OCI-LY7 (cell line): Measurements from ENCODE around the gene ZBTB20. TPM values are rescaled to one million over a fixed set of nuclear protein-coding genes. Genes with fewer than 3 reads are reported as not detected.

Experiments
- BruUV-seq: library from RNA; stranded (reverse); fragments of 400-500 nt; replicated peaks from 2 replicates; lab custom pipeline; 2021; lab: Mats Ljungman, UMichigan
- CTCF ChIA-PET: fragments of 300-600 bp; sonication (Branson Sonifier 250); formaldehyde crosslinking; loops from one replicate; lab custom pipeline; 2022; ENCODE audit warnings: antibody characterized with exemption; ENCODE audit not compliant: unreplicated experiment; lab: Charles Lee
- POLR2A ChIA-PET: fragments of 300-600 bp; sonication (Branson Sonifier 250); formaldehyde crosslinking; loops from one replicate; lab custom pipeline; 2022; ENCODE audit warnings: antibody characterized with exemption; lab: Charles Lee
- DNase-seq: peaks from one replicate; pipeline ENCODE4 v3.0.0-alpha.2; 2015; ENCODE audit warnings: low spot score
- H2AFZ ChIP-seq: fragments of 200-600 bp; sonication (generic), shearing (Covaris generic); 2 replicates; pipeline ENCODE4 v1.6.1; 2014; ENCODE audit warnings: mild to moderate bottlenecking, antibody characterized with exemption, low read length, moderate library complexity
- H3K27ac ChIP-seq: fragments of 200-600 bp; sonication (generic); 2 replicates; pipeline ENCODE4 v1.5.1; 2014; ENCODE audit warnings: mixed run types, low read depth, mild to moderate bottlenecking, moderate library complexity, low read length, inconsistent platforms; ENCODE audit not compliant: poor library complexity, severe bottlenecking
- H3K36me3 ChIP-seq: fragments of 200-600 bp; sonication (generic); 2 replicates; pipeline ENCODE4 v1.6.1; 2014; ENCODE audit warnings: mild to moderate bottlenecking, antibody characterized with exemption, low read length, moderate library complexity, mixed read lengths; ENCODE audit not compliant: insufficient read depth
- H3K4me1 ChIP-seq: fragments of 200-600 bp; sonication (generic); 2 replicates; pipeline ENCODE4 v1.5.1; 2014; ENCODE audit warnings: mild to moderate bottlenecking, low read length; ENCODE audit not compliant: insufficient read depth, poor library complexity, severe bottlenecking
- H3K4me2 ChIP-seq: fragments of 200-600 bp; sonication (generic); 2 replicates; pipeline ENCODE4 v1.6.1; 2014; ENCODE audit warnings: mild to moderate bottlenecking, low read length
- H3K4me3 ChIP-seq: fragments of 200-600 bp; sonication (generic); 2 replicates; pipeline ENCODE4 v1.5.1; 2014; ENCODE audit warnings: mild to moderate bottlenecking, low read depth, low read length; ENCODE audit not compliant: poor library complexity, severe bottlenecking
- H3K79me2 ChIP-seq: fragments of 200-600 bp; sonication (generic); 2 replicates; pipeline ENCODE4 v1.6.1; 2016; ENCODE audit warnings: low read depth, mild to moderate bottlenecking, low read length, moderate library complexity, mixed read lengths; ENCODE audit not compliant: insufficient read depth
- H3K9me2 ChIP-seq: fragments of 200-600 bp; sonication (generic); 2 replicates; pipeline ENCODE4 v1.6.1; 2016; ENCODE audit warnings: mild to moderate bottlenecking, low read length, mixed read lengths; ENCODE audit not compliant: insufficient read depth
- H3K9me3 ChIP-seq: fragments of 200-600 bp; sonication (generic); 2 replicates; pipeline ENCODE4 v1.6.1; 2014; ENCODE audit warnings: mild to moderate bottlenecking, mixed run types, low read length, mixed read lengths
- H4K20me1 ChIP-seq: fragments of 200-600 bp; sonication (generic); 2 replicates; pipeline ENCODE4 v1.6.1; 2014; ENCODE audit warnings: mild to moderate bottlenecking, antibody characterized with exemption, low read length, moderate library complexity, mixed read lengths; ENCODE audit not compliant: insufficient read depth
- CTCF ChIP-seq: fragments of 200-600 bp; sonication (generic); conservative IDR thresholded peaks from 2 replicates; pipeline ENCODE4 v1.5.1; 2014; ENCODE audit warnings: mild to moderate bottlenecking, antibody characterized with exemption, low read length, moderate library complexity, mixed read lengths
- EZH2phosphoT487 ChIP-seq: fragments of 200-600 bp; sonication (generic); IDR thresholded peaks from 2 replicates; pipeline ENCODE4 v1.6.1; 2018; ENCODE audit warnings: low read depth, borderline replicate concordance, mild to moderate bottlenecking, mixed run types, antibody characterized with exemption, low read length, moderate library complexity, mixed read lengths
- intact Hi-C: fragments of 100-400 bp; cut with micrococcal nuclease; formaldehyde crosslinking; loops from one replicate; pipeline ENCODE4 v1.10.0; 2022; ENCODE audit not compliant: unreplicated experiment
- total RNA-seq, 2 experiments: library from RNA; depleted of rRNA in 1 of 2; stranded (reverse); fragments of >200 nt in 1 of 2; shearing (Covaris generic) in 1 of 2; gene quantifications; 2 replicates each; pipeline ENCODE4 v1.2.3, GENCODE V29; 2014 to 2022

The ZBTB20 gene
- total RNA-seq, 2 experiments from 2014 or later = 5.5 to 11.8 TPM

- CTCF ChIA-PET = no interaction called here
- no peaks in the 10 kb centered on the region for H3K4me1 ChIP-seq
- H3K36me3 ChIP-seq = no peaks in the 10 kb centered on the region
- no peaks in the 10 kb centered on the region for H4K20me1 ChIP-seq
- intact Hi-C loops = no loop called here
- H3K9me3 ChIP-seq = no peaks in the 10 kb centered on the region
- H3K27ac ChIP-seq = no peak overlapping the region
- no peak for TF ChIP-seq EZH2phosphoT487
- TF ChIP-seq CTCF = no peak
- POLR2A ChIA-PET = no interaction called here
- no peak overlapping the region for H3K4me3 ChIP-seq
- H3K9me2 ChIP-seq = no peaks in the 10 kb centered on the region
- H3K79me2 ChIP-seq = no peaks in the 10 kb centered on the region
- DNase-seq = no peak
- no peak overlapping the region for H3K4me2 ChIP-seq
- BruUV-seq = no TSS peak
- no peak overlapping the region for H2AFZ ChIP-seq
These were observed 456.2 kb downstream of the ZBTB20 start for GRCh38 chr3:114690911-114691310.

GRCh38 chr3:114687151-114687550, 459.9 kb downstream of the ZBTB20 start:
- BruUV-seq = no TSS peak
- no peak for DNase-seq
- CTCF ChIA-PET = no interaction called here
- no peak overlapping the region for H2AFZ ChIP-seq
- no peaks in the 10 kb centered on the region for H3K9me2 ChIP-seq
- H3K4me2 ChIP-seq = no peak overlapping the region
- H3K4me3 ChIP-seq = no peak overlapping the region
- H3K79me2 ChIP-seq = no peaks in the 10 kb centered on the region
- POLR2A ChIA-PET = no interaction called here
- no peaks in the 10 kb centered on the region for H3K4me1 ChIP-seq
- H3K9me3 ChIP-seq = no peaks in the 10 kb centered on the region
- H3K27ac ChIP-seq = no peak overlapping the region
- no peaks in the 10 kb centered on the region for H4K20me1 ChIP-seq
- H3K36me3 ChIP-seq = no peaks in the 10 kb centered on the region
- TF ChIP-seq EZH2phosphoT487 (no peak), CTCF (no peak)
- intact Hi-C loops = no loop called here

DNA sequence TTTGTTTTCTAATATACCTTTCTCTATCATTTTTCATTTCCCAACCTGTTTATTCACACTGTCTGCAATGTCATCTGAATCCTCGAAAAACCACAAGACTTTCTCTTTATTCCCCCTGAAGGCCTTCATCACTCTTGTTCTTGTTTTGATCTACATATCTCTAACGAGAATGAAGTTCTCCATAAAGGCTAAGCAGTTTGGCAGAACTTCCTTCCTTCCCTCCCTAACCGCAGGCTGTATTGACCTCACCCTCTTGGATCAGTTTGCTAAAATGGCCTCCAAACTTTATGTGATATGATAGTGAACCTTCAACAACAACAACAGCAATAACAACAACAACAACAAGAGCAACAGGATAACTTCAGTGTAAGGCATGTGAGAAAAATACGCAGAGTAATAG, 460.5 kb downstream of the ZBTB20 start:
- H3K9me3 ChIP-seq = no peaks in the 10 kb centered on the region
- no peak for TF ChIP-seq EZH2phosphoT487
- TF ChIP-seq CTCF = no peak

More for the DNA sequence above, 460.5 kb downstream of the ZBTB20 start:
- DNase-seq = no peak
- no peaks in the 10 kb centered on the region for H3K36me3 ChIP-seq
- no peak overlapping the region for H3K4me3 ChIP-seq
- intact Hi-C loops = no loop called here
- no peaks in the 10 kb centered on the region for H3K79me2 ChIP-seq
- no peak overlapping the region for H3K4me2 ChIP-seq
- CTCF ChIA-PET = no interaction called here
- POLR2A ChIA-PET = no interaction called here
- H3K27ac ChIP-seq = no peak overlapping the region
- BruUV-seq = no TSS peak
- no peaks in the 10 kb centered on the region for H3K9me2 ChIP-seq
- no peaks in the 10 kb centered on the region for H4K20me1 ChIP-seq
- no peak overlapping the region for H2AFZ ChIP-seq
- H3K4me1 ChIP-seq = no peaks in the 10 kb centered on the region
